Prostate gland (tissue), 2 donors: Measurements from ENCODE around the gene MMS22L. TPM values are rescaled to one million over a fixed set of nuclear protein-coding genes. Genes with fewer than 3 reads are reported as not detected.

Experiments used
- DNase-seq: peaks from one replicate; pipeline ENCODE4 v3.0.0-alpha.2; 2019; ENCODE audit warnings: low spot score
- H3K27ac ChIP-seq, 2 donors: fragments of 200-600 bp; sonication (generic); 2 replicates each; pipeline ENCODE4 v1.5.1; 2017 to 2019
- H3K27me3 ChIP-seq: fragments of 200-600 bp; sonication (generic); replicated peaks from 2 replicates; pipeline ENCODE4 v1.5.1; 2019; ENCODE audit not compliant: insufficient read depth
- H3K36me3 ChIP-seq, 2 donors: fragments of 200-600 bp; sonication (generic); 1 replicate in 1 of 2; 2 replicates in 1 of 2; pipeline versions ENCODE4 v1.5.1 to v1.8.1; 2017 to 2019
- H3K4me1 ChIP-seq: fragments of 200-600 bp; sonication (generic); replicated peaks from 2 replicates; pipeline ENCODE4 v1.5.1; 2019
- H3K4me3 ChIP-seq, 2 donors: fragments of 200-600 bp; sonication (generic); 2 replicates each; pipeline ENCODE4 v1.5.1; 2017 to 2019
- H3K9me3 ChIP-seq: fragments of 200-600 bp; sonication (generic); 2 replicates; pipeline ENCODE4 v1.5.1; 2017
- CTCF ChIP-seq, 4 experiments: fragments of 200-600 bp in 2 of 4; fragments of 450-650 bp in 2 of 4; sonication (generic) in 2 of 4; IDR thresholded peaks; 1 replicate in 3 of 4; 2 replicates in 1 of 4; pipeline ENCODE4 v1.5.1; 2016 to 2019; ENCODE audit warnings: antibody characterized with exemption in 4 of 4, mild to moderate bottlenecking in 2 of 4, moderate library complexity in 2 of 4
- POLR2A ChIP-seq: fragments of 450-650 bp; IDR thresholded peaks from one replicate; pipeline ENCODE4 v1.6.1; 2016; ENCODE audit warnings: antibody characterized with exemption, mild to moderate bottlenecking
- POLR2AphosphoS5 ChIP-seq: sonication (generic); formaldehyde crosslinking; IDR thresholded peaks from one replicate; pipeline ENCODE4 v1.6.1; 2017; ENCODE audit warnings: antibody characterized with exemption
- WGBS: methylation state at CpG from one replicate; pipeline ENCODE4 v1.1.5; 2018; 5-methylcytosine and 5-hydroxymethylcytosine counted together
- intact Hi-C: fragments of 100-400 bp; cut with DNase I; formaldehyde crosslinking; loops from one replicate; pipeline ENCODE4 v1.14.2; 2022
- total RNA-seq, 2 donors: library from RNA; depleted of rRNA; stranded (reverse); fragments of >200 nt; gene quantifications; one replicate each; pipeline ENCODE4 v1.1.0, GENCODE V29; 2016

Gene MMS22L
- total RNA-seq, 2 donors from 2014 or later, result 6.4 to 21.6 TPM

GRCh38 chr6:97141756-97142155 is 141.3 kb downstream of the MMS22L start:
- intact Hi-C loops, result no loop called here
- Histone ChIP-seq H3K4me3 (no peak overlapping the region), H3K27ac (no peak overlapping the region), H3K27me3 (no peaks in the 10 kb centered on the region), H3K4me1 (no peaks in the 10 kb centered on the region), H3K9me3 (no peaks in the 10 kb centered on the region), H3K36me3 (no peaks in the 10 kb centered on the region)
- TF ChIP-seq POLR2AphosphoS5 (no peak), POLR2A (no peak)
- DNase-seq, result no peak

GRCh38 chr6:97138581-97138980 is 144.4 kb downstream of the MMS22L start:
- DNase-seq, result no peak
- no peak overlapping the region for H3K4me3 ChIP-seq
- H3K27ac ChIP-seq, result no peak overlapping the region
- no peaks in the 10 kb centered on the region for H3K4me1 ChIP-seq
- TF ChIP-seq POLR2AphosphoS5 (no peak), CTCF (IDR thresholded peaks at IDR 0.05) (no peak), POLR2A (no peak)
- H3K36me3 ChIP-seq, result no peaks in the 10 kb centered on the region
- no peaks in the 10 kb centered on the region for H3K9me3 ChIP-seq
- H3K27me3 ChIP-seq, result no peaks in the 10 kb centered on the region
- WGBS, result 87% methylated on average over 1 of the region's 1 CpG
- intact Hi-C loops, result no loop called here

- H3K27ac ChIP-seq, result no peak overlapping the region
- WGBS, result 80% methylated on average over 7 of the region's 7 CpGs
- TF ChIP-seq POLR2A (no peak), POLR2AphosphoS5 (no peak), CTCF (IDR thresholded peaks at IDR 0.05) (no peak)
- H3K27me3 ChIP-seq, result no peaks in the 10 kb centered on the region
- no peak overlapping the region for H3K4me3 ChIP-seq
- H3K9me3 ChIP-seq, result no peaks in the 10 kb centered on the region
- no peak for DNase-seq
- intact Hi-C loops, result no loop called here
- H3K36me3 ChIP-seq, result no peaks in the 10 kb centered on the region
- no peaks in the 10 kb centered on the region for H3K4me1 ChIP-seq
Observed at GRCh38 chr6:97136626-97137358, 146.2 kb downstream of the MMS22L start.

- WGBS, result 26% methylated on average over 1 of the region's 1 CpG
- H3K9me3 ChIP-seq, result no peaks in the 10 kb centered on the region
- H3K27me3 ChIP-seq, result no peaks in the 10 kb centered on the region
- H3K4me1 ChIP-seq, result no peaks in the 10 kb centered on the region
- H3K36me3 ChIP-seq, result no peaks in the 10 kb centered on the region
- no peak for DNase-seq
- intact Hi-C loops, result no loop called here
- no peak overlapping the region for H3K27ac ChIP-seq
- no peak overlapping the region for H3K4me3 ChIP-seq
- no peak for TF ChIP-seq POLR2AphosphoS5
- no peak for TF ChIP-seq POLR2A
- no peak for TF ChIP-seq CTCF (IDR thresholded peaks at IDR 0.05)
Observed at GRCh38 chr6:97133067-97133466, 149.9 kb downstream of the MMS22L start.

GRCh38 chr6:97129106-97129505 is 153.9 kb downstream of the MMS22L start:
- H3K9me3 ChIP-seq, result no peaks in the 10 kb centered on the region
- 53% methylated on average over 2 of the region's 2 CpGs for WGBS
- H3K4me3 ChIP-seq, result no peak overlapping the region
- no peaks in the 10 kb centered on the region for H3K36me3 ChIP-seq
- no peaks in the 10 kb centered on the region for H3K27me3 ChIP-seq
- no peaks in the 10 kb centered on the region for H3K4me1 ChIP-seq
- DNase-seq, result no peak
- no peak for TF ChIP-seq POLR2AphosphoS5
- no peak for TF ChIP-seq CTCF (IDR thresholded peaks at IDR 0.05)
- no peak for TF ChIP-seq POLR2A
- no peak overlapping the region for H3K27ac ChIP-seq
- intact Hi-C loops, result no loop called here
